ENCODE data around the gene TRIM41. TPM values are rescaled to one million over a fixed set of nuclear protein-coding genes. Genes with fewer than 3 reads are reported as not detected.

The TRIM41 gene
- total and polyA plus RNA-seq, 9 of the 15 experiments (the other 6 are each of a cell fraction or from before 2014, with no cell fraction given): 1.8 to 47.6 (median 20.9) TPM

- TF ChIP-seq ATF3 (IDR thresholded peaks at IDR 0.05) (no peak), ATF3 (CRISPR knock-in tag; conservative IDR thresholded peaks at IDR 0.05) (no peak), TCFL5 (CRISPR knock-in tag; conservative IDR thresholded peaks at IDR 0.05) (no peak), RB1 (IDR thresholded peaks at IDR 0.05; ENCODE audit: low read depth) (0 out of 2 replicates have a peak, but pooled peaks have one; percentile 4), RNF219 (CRISPR knock-in tag; IDR thresholded peaks at IDR 0.05) (no peak)
Measured at GRCh38 chr5:181222630-181223057, 437 bp upstream of the TRIM41 start (continued).

GRCh38 chr5:181223729-181224389 lies 778 bp downstream of the TRIM41 start:
- DNase-seq (ENCODE audit: extremely low read depth in 1 of 4, low spot score in 3 of 4): no peak
- peaks cover 29% of the 10 kb centered on the region for H3K79me2 ChIP-seq (ENCODE audit: control insufficient read depth, insufficient read depth, low read length)
- 2% methylated on average over 17 of the region's 31 CpGs for WGBS (ENCODE audit: insufficient coverage, low coverage, missing lambda C conversion rate)
- no peak for TF ChIP-seq SIRT6 (IDR thresholded peaks at IDR 0.05; ENCODE audit: low read depth, low read length)
- TF ChIP-seq TCFL5 (CRISPR knock-in tag; conservative IDR thresholded peaks at IDR 0.05): no peak
- no peak for TF ChIP-seq ELF2 (CRISPR knock-in tag; IDR thresholded peaks at IDR 0.05)
- 0 out of 2 replicates have a peak, but pooled peaks have one; percentile 19 for TF ChIP-seq ARID1B (IDR thresholded peaks at IDR 0.05)
- no peak for TF ChIP-seq PRDM10 (IDR thresholded peaks at IDR 0.05; ENCODE audit: partially characterized antibody)
- TF ChIP-seq EP400 (IDR thresholded peaks at IDR 0.05): no peak
- no peak for TF ChIP-seq NFXL1 (CRISPR knock-in tag; IDR thresholded peaks at IDR 0.05)
- no peak for TF ChIP-seq NFIC (IDR thresholded peaks at IDR 0.05)

More at GRCh38 chr5:181223729-181224389, 778 bp downstream of the TRIM41 start:
- Histone ChIP-seq H3K4me1 (replicated peaks in 1 of 2; ENCODE audit: control insufficient read depth in 2 of 2, insufficient read depth in 2 of 2, low read length in 2 of 2) (peaks cover 0 to 42% of the 10 kb centered on the region in 2 experiments; a peak in 4 of 5 replicates), H3K4me2 (ENCODE audit: insufficient read depth, low read length) (peak overlapping the region; percentile 96), H4K20me1 (replicated peaks; ENCODE audit: control insufficient read depth, insufficient read depth, low read length) (no peaks in the 10 kb centered on the region), H3K27me3 (ENCODE audit: control insufficient read depth in 2 of 2, insufficient read depth in 2 of 2, low read length in 2 of 2) (no peaks in the 10 kb centered on the region), H2AFZ (ENCODE audit: low read depth, low read length) (peak overlapping the region; percentile 74), H3K9me3 (replicated peaks; ENCODE audit: control insufficient read depth, insufficient read depth, low read depth, low read length) (no peaks in the 10 kb centered on the region), H3K27ac (ENCODE audit: extremely low read depth, low read depth, low read length) (peak overlapping the region; percentile 90), H3K4me3 (peak overlapping the region; percentile 86), H3K36me3 (ENCODE audit: control insufficient read depth, insufficient read depth, low read length) (peaks cover 28% of the 10 kb centered on the region), H3K9ac (ENCODE audit: insufficient read depth in 1 of 2, low read depth in 2 of 2, low read length in 2 of 2) (peak overlapping the region; percentile 92 to 96), H3K9me1 (ENCODE audit: control insufficient read depth, insufficient read depth, low read length) (no peaks in the 10 kb centered on the region)
- FAIRE-seq (no peak), ATAC-seq (peak; percentile 1)
- intact Hi-C loops (cut with micrococcal nuclease): loop anchor here (1.0 to 2.0 kb wide), 2 partner anchors 17 to 33 kb away; no protein-coding TSS in a partner anchor
- ChIA-PET POLR2A (interaction anchor here (0.6 to 4.6 kb wide), 9 partner anchors 11 to 80 kb away, joined by 3 to 55 read pairs (median 5); no protein-coding TSS in a partner anchor), CTCF (ENCODE audit: low intra/inter-chr PET ratio) (no interaction called here)
- TSS peak; percentile 77 for BruUV-seq (replicated peaks)
- in situ Hi-C loops (cut with MboI): no loop called here

Measured in K562 (cell line).